ENCODE results near the gene SPARCL1. TPM values are rescaled to one million over a fixed set of nuclear protein-coding genes. Genes with fewer than 3 reads are reported as not detected.
"Not testable (repeated sequence)": the region's sequence is repeated elsewhere in the genome, so short reads cannot be mapped to it uniquely, and the experiment has no call there.

Gene SPARCL1
- total RNA-seq, 2 experiments from 2014 or later: not detected

- no peak overlapping the region; the same call in 1 of the 2 replicates for H3K4me2 ChIP-seq (ENCODE audit: low read length)
- peaks cover 28% of the 10 kb centered on the region for H3K36me3 ChIP-seq (ENCODE audit: insufficient read depth, low read length)
- no peaks in the 10 kb centered on the region for H3K79me2 ChIP-seq (ENCODE audit: insufficient read depth, low read depth, low read length)
- H3K9me2 ChIP-seq (ENCODE audit: insufficient read depth, low read length): no peaks in the 10 kb centered on the region
- intact Hi-C loops (cut with micrococcal nuclease; ENCODE audit: unreplicated experiment): loop anchor here (10.0 kb wide), 1 partner anchor 306 kb away; no protein-coding TSS in a partner anchor
- DNase-seq (ENCODE audit: low spot score): no peak
- H2AFZ ChIP-seq (ENCODE audit: low read length): no peak overlapping the region
- no peak overlapping the region for H3K27ac ChIP-seq (ENCODE audit: low read depth, low read length, poor library complexity, severe bottlenecking)
- H3K9me3 ChIP-seq (ENCODE audit: low read length): no peaks in the 10 kb centered on the region
- TF ChIP-seq EZH2phosphoT487 (IDR thresholded peaks at IDR 0.05; ENCODE audit: borderline replicate concordance, low read depth, low read length) (no peak), CTCF (conservative IDR thresholded peaks at IDR 0.05; ENCODE audit: low read length) (no peak)
- H3K4me3 ChIP-seq (ENCODE audit: low read depth, low read length, poor library complexity, severe bottlenecking): no peak overlapping the region
- POLR2A ChIA-PET: interaction anchor here (0.7 kb wide), 1 partner anchor 15 kb away, joined by 3 read pairs; no protein-coding TSS in a partner anchor
- CTCF ChIA-PET (ENCODE audit: unreplicated experiment): no interaction called here
- H4K20me1 ChIP-seq (ENCODE audit: insufficient read depth, low read length): no peaks in the 10 kb centered on the region
- no TSS peak for BruUV-seq (replicated peaks)
- peaks cover 9% of the 10 kb centered on the region for H3K4me1 ChIP-seq (ENCODE audit: insufficient read depth, low read length, poor library complexity, severe bottlenecking)
Measured at GRCh38 chr4:87461281-87461700, 67.9 kb downstream of the SPARCL1 start.

GRCh38 chr4:87458913-87459312 is 70.3 kb downstream of the SPARCL1 start:
- Histone ChIP-seq H3K79me2 (ENCODE audit: insufficient read depth, low read depth, low read length) (no peaks in the 10 kb centered on the region), H3K27ac (ENCODE audit: low read depth, low read length, poor library complexity, severe bottlenecking) (no peak overlapping the region), H4K20me1 (ENCODE audit: insufficient read depth, low read length) (no peaks in the 10 kb centered on the region), H3K4me2 (ENCODE audit: low read length) (no peak overlapping the region), H2AFZ (ENCODE audit: low read length) (no peak overlapping the region), H3K4me3 (ENCODE audit: low read depth, low read length, poor library complexity, severe bottlenecking) (no peak overlapping the region), H3K36me3 (ENCODE audit: insufficient read depth, low read length) (peaks cover 45% of the 10 kb centered on the region), H3K9me2 (ENCODE audit: insufficient read depth, low read length) (no peaks in the 10 kb centered on the region), H3K9me3 (ENCODE audit: low read length) (no peaks in the 10 kb centered on the region), H3K4me1 (ENCODE audit: insufficient read depth, low read length, poor library complexity, severe bottlenecking) (peaks cover 9% of the 10 kb centered on the region)
- no peak for DNase-seq (ENCODE audit: low spot score)
- ChIA-PET CTCF (ENCODE audit: unreplicated experiment) (no interaction called here), POLR2A (no interaction called here)
- TF ChIP-seq EZH2phosphoT487 (IDR thresholded peaks at IDR 0.05; ENCODE audit: borderline replicate concordance, low read depth, low read length) (no peak), CTCF (conservative IDR thresholded peaks at IDR 0.05; ENCODE audit: low read length) (no peak)
- intact Hi-C loops (cut with micrococcal nuclease; ENCODE audit: unreplicated experiment): no loop called here
- BruUV-seq (replicated peaks): no TSS peak

GRCh38 chr4:87451537-87451936 is 77.6 kb downstream of the SPARCL1 start:
- Histone ChIP-seq H3K4me2 (ENCODE audit: low read length) (no peak overlapping the region), H2AFZ (ENCODE audit: low read length) (no peak overlapping the region), H3K79me2 (ENCODE audit: insufficient read depth, low read depth, low read length) (no peaks in the 10 kb centered on the region), H3K4me1 (ENCODE audit: insufficient read depth, low read length, poor library complexity, severe bottlenecking) (no peaks in the 10 kb centered on the region), H4K20me1 (ENCODE audit: insufficient read depth, low read length) (no peaks in the 10 kb centered on the region), H3K27ac (ENCODE audit: low read depth, low read length, poor library complexity, severe bottlenecking) (no peak overlapping the region), H3K9me2 (ENCODE audit: insufficient read depth, low read length) (no peaks in the 10 kb centered on the region), H3K36me3 (ENCODE audit: insufficient read depth, low read length) (peaks cover 63% of the 10 kb centered on the region), H3K4me3 (ENCODE audit: low read depth, low read length, poor library complexity, severe bottlenecking) (no peak overlapping the region), H3K9me3 (ENCODE audit: low read length) (no peaks in the 10 kb centered on the region)
- DNase-seq (ENCODE audit: low spot score): no peak
- TF ChIP-seq CTCF (conservative IDR thresholded peaks at IDR 0.05; ENCODE audit: low read length) (peak; percentile 44), EZH2phosphoT487 (IDR thresholded peaks at IDR 0.05; ENCODE audit: borderline replicate concordance, low read depth, low read length) (no peak)
- POLR2A ChIA-PET: no interaction called here
- CTCF ChIA-PET (ENCODE audit: unreplicated experiment): no interaction called here
- no TSS peak for BruUV-seq (replicated peaks)
- intact Hi-C loops (cut with micrococcal nuclease; ENCODE audit: unreplicated experiment): no loop called here

GRCh38 chr4:87446375-87446774 is 82.8 kb downstream of the SPARCL1 start:
- H3K9me3 ChIP-seq (ENCODE audit: low read length); H3K27ac ChIP-seq (ENCODE audit: low read depth, low read length, poor library complexity, severe bottlenecking); H3K4me3 ChIP-seq (ENCODE audit: low read depth, low read length, poor library complexity, severe bottlenecking); H3K4me2 ChIP-seq (ENCODE audit: low read length); H3K9me2 ChIP-seq (ENCODE audit: insufficient read depth, low read length); H2AFZ ChIP-seq (ENCODE audit: low read length); CTCF ChIA-PET (ENCODE audit: unreplicated experiment); intact Hi-C loops (cut with micrococcal nuclease; ENCODE audit: unreplicated experiment); BruUV-seq (replicated peaks); DNase-seq (ENCODE audit: low spot score); H4K20me1 ChIP-seq (ENCODE audit: insufficient read depth, low read length); H3K79me2 ChIP-seq (ENCODE audit: insufficient read depth, low read depth, low read length); H3K4me1 ChIP-seq (ENCODE audit: insufficient read depth, low read length, poor library complexity, severe bottlenecking): not testable (repeated sequence)
- POLR2A ChIA-PET: interaction anchor here (0.5 to 0.6 kb wide), 3 partner anchors 8 to 46 kb away, joined by 3 to 4 read pairs (median 4); no protein-coding TSS in a partner anchor
- H3K36me3 ChIP-seq (ENCODE audit: insufficient read depth, low read length): peaks cover 58% of the 10 kb centered on the region

All from OCI-LY7 (cell line).